GM19463 (cell line): ENCODE measurements around the gene PLS1.

Experiments
- ATAC-seq: cut with Tn5 transposase; IDR thresholded peaks from one replicate; pipeline ENCODE4 v1.9.1; 2021; ENCODE audit warnings: mild to moderate bottlenecking, moderate library complexity; ENCODE audit not compliant: unreplicated experiment

The PLS1 gene

DNA sequence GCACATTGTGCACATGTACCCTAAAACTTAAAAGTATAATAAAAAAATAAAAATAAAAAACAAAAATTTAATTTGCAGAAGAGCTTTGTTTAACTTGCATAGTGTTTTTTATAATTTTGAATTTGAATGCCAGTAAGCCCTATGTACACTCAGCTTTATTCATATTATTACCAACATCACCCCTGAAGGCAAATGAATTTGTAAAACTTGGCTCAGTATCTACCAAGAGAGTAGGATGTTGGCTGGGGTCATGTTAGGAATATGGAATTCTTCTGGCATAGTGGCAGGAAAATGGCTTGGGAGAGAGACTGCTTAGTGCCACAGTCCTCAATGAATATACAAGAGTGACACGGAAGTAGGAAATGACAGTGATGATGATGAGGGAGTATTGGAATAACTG lies 158.3 kb downstream of the PLS1 start:
- no peak for ATAC-seq
